ENCODE measurements around the gene CCKAR.

The CCKAR gene

GRCh38 chr4:26489101-26489985, 941 bp downstream of the CCKAR start:
- no peak for DNase-seq

GRCh38 chr4:26485684-26486083, 4.6 kb downstream of the CCKAR start:
- DNase-seq = no peak

- DNase-seq = no peak
Measured at GRCh38 chr4:26484516-26484915, 5.8 kb downstream of the CCKAR start.

- DNase-seq = no peak
Measured at GRCh38 chr4:26484032-26484515, 6.2 kb downstream of the CCKAR start.

- DNase-seq = no peak
Measured at GRCh38 chr4:26482508-26483462, 7.5 kb downstream of the CCKAR start.

GRCh38 chr4:26478330-26478729, 12.0 kb downstream of the CCKAR start:
- no peak for DNase-seq

- DNase-seq = no peak
Measured at GRCh38 chr4:26476545-26476944, 13.7 kb downstream of the CCKAR start.

GRCh38 chr4:26475716-26476115, 14.6 kb downstream of the CCKAR start:
- DNase-seq = no peak

- no peak for DNase-seq
Measured at GRCh38 chr4:26474551-26474950, 15.7 kb downstream of the CCKAR start.

GRCh38 chr4:26473893-26474292, 16.4 kb downstream of the CCKAR start:
- no peak for DNase-seq

GRCh38 chr4:26471890-26472289, 18.4 kb downstream of the CCKAR start:
- DNase-seq = no peak

- no peak for DNase-seq
Measured at GRCh38 chr4:26468977-26469376, 21.3 kb downstream of the CCKAR start.

GRCh38 chr4:26468283-26468949, 21.9 kb downstream of the CCKAR start:
- DNase-seq = no peak

- no peak for DNase-seq
Measured at GRCh38 chr4:26467724-26468123, 22.6 kb downstream of the CCKAR start.

- no peak for DNase-seq
Measured at GRCh38 chr4:26466578-26467270, 23.6 kb downstream of the CCKAR start.

GRCh38 chr4:26464420-26465095, 25.7 kb downstream of the CCKAR start:
- DNase-seq = no peak

GRCh38 chr4:26463386-26463785, 26.9 kb downstream of the CCKAR start:
- no peak for DNase-seq

- DNase-seq = peak; percentile 34
Measured at GRCh38 chr4:26462874-26463273, 27.4 kb downstream of the CCKAR start.

- no peak for DNase-seq
Measured at GRCh38 chr4:26459756-26460530, 30.3 kb downstream of the CCKAR start.

- DNase-seq = no peak
Measured at GRCh38 chr4:26459054-26459755, 31.1 kb downstream of the CCKAR start.
